ENCODE data around the gene SDCBP2. TPM values are rescaled to one million over a fixed set of nuclear protein-coding genes. Genes with fewer than 3 reads are reported as not detected.

Gene SDCBP2
- total RNA-seq, 1 experiment from 2014 or later, result 1.9 TPM

GRCh38 chr20:1302685-1303541 is 26.0 kb downstream of the SDCBP2 start:
- H3K9me3 Mint-ChIP-seq, result no peaks in the 10 kb centered on the region
- H3K18ac ChIP-seq (ENCODE audit: insufficient read length, low read depth, low read length), result no peak overlapping the region
- WGBS (ENCODE audit: extremely low coverage, insufficient read length, low lambda C conversion rate), result no CpG with 5 or more reads among the region's 12 CpGs
- H4K20me1 ChIP-seq (ENCODE audit: control insufficient read depth, insufficient read depth, insufficient read length), result no peaks in the 10 kb centered on the region
- H2BK120ac ChIP-seq (ENCODE audit: low read depth, low read length, poor library complexity, severe bottlenecking), result no peak overlapping the region
- H3K27me3 ChIP-seq (ENCODE audit: insufficient read depth, low read length), result no peaks in the 10 kb centered on the region
- H3K23ac ChIP-seq (ENCODE audit: insufficient read length, low read depth, low read length), result no peak overlapping the region
- H3K27me3 Mint-ChIP-seq (ENCODE audit: low read depth), result no peaks in the 10 kb centered on the region
- no peak overlapping the region for H2BK12ac ChIP-seq (ENCODE audit: insufficient read length, low read depth, low read length)
- H3T11ph ChIP-seq (ENCODE audit: low read length), result no peak overlapping the region
- no peaks in the 10 kb centered on the region for H3K23me2 ChIP-seq (ENCODE audit: insufficient read length, low read depth, low read length, poor library complexity, severe bottlenecking)
- no peaks in the 10 kb centered on the region for H3K9me3 ChIP-seq (ENCODE audit: control insufficient read depth, low read depth, low read length)
- H4K91ac ChIP-seq (ENCODE audit: insufficient read length, low read depth, low read length), result no peak overlapping the region
- no peak overlapping the region for H4K5ac ChIP-seq (ENCODE audit: insufficient read length, low read depth, low read length)
- peaks cover 12 to 21% of the 10 kb centered on the region in 2 experiments for H3K4me1 Mint-ChIP-seq
- H3K4me2 ChIP-seq (ENCODE audit: insufficient read depth, insufficient read length, low read length), result no peak overlapping the region
- no peak for DNase-seq
- H3K79me1 ChIP-seq (ENCODE audit: insufficient read depth, low read depth, low read length, poor library complexity, severe bottlenecking), result no peaks in the 10 kb centered on the region
- H3K4me1 ChIP-seq (ENCODE audit: insufficient read depth, low read length), result no peaks in the 10 kb centered on the region
- H3K36me3 Mint-ChIP-seq (ENCODE audit: insufficient read depth in 1 of 3, low read depth in 3 of 3), result no peaks in the 10 kb centered on the region; a peak in 1 of 7 replicates
- H2AK5ac ChIP-seq (ENCODE audit: insufficient read length, low read length), result no peak overlapping the region
- no peak overlapping the region for H3K4me3 Mint-ChIP-seq
- H2BK5ac ChIP-seq (ENCODE audit: insufficient read length, low read length), result no peak overlapping the region
- no peak for TF ChIP-seq CTCF (conservative IDR thresholded peaks at IDR 0.05)
- no peak overlapping the region for H3K27ac ChIP-seq (ENCODE audit: insufficient read length, low read depth, low read length)
- no peaks in the 10 kb centered on the region for H3K79me2 ChIP-seq (ENCODE audit: insufficient read depth, low read length)
- no peak overlapping the region; a peak in 1 of 7 replicates for H3K27ac Mint-ChIP-seq
- H3K9ac ChIP-seq (ENCODE audit: extremely low read depth, insufficient read length, low read length), result no peak overlapping the region
- no peak overlapping the region for H3K56ac ChIP-seq (ENCODE audit: insufficient read length, low read depth, low read length)
- H2BK20ac ChIP-seq (ENCODE audit: low read depth, low read length, poor library complexity, severe bottlenecking), result no peak overlapping the region
- H2AFZ ChIP-seq (ENCODE audit: low read length), result no peak overlapping the region
- H3K14ac ChIP-seq (ENCODE audit: insufficient read depth, low read length), result no peak overlapping the region
- H4K8ac ChIP-seq (replicated peaks; ENCODE audit: insufficient read length, low read depth, low read length), result no peak overlapping the region
- H3K4ac ChIP-seq (ENCODE audit: low read depth, low read length), result no peak overlapping the region
- H2BK15ac ChIP-seq (ENCODE audit: low read depth, low read length), result no peak overlapping the region

All from H9 (cell line).